PC-3 (cell line): ENCODE results near the gene RPP25.

Experiments
- CTCF ChIP-seq: fragments of 300-600 bp; sonication (generic); conservative IDR thresholded peaks from 2 replicates; pipeline ENCODE4 v1.5.1; 2017; ENCODE audit warnings: antibody characterized with exemption, low read depth, mild to moderate bottlenecking, low read length
- EZH2 ChIP-seq: fragments of 300-600 bp; sonication (generic); IDR thresholded peaks from one replicate; pipeline ENCODE4 v1.6.1; 2017; ENCODE audit warnings: antibody characterized with exemption, mild to moderate bottlenecking, low read length; ENCODE audit not compliant: unreplicated experiment

GRCh38 chr15:74983725-74984231 is 27.2 kb upstream of the RPP25 start:
- TF ChIP-seq CTCF (no peak), EZH2 (no peak)
